GM12878 (cell line): ENCODE measurements around the gene ARHGAP22. TPM values are rescaled to one million over a fixed set of nuclear protein-coding genes. Genes with fewer than 3 reads are reported as not detected.

Experiments
- ATAC-seq: fragments of 200-7000 bp; cut with Tn5 transposase; 3 replicates; pipeline ENCODE4 v1.9.1; 2020; ENCODE audit warnings: mild to moderate bottlenecking, moderate library complexity
- BruUV-seq: library from RNA; stranded (reverse); fragments of 400-500 nt; replicated peaks from 2 replicates; lab custom pipeline; 2021; lab: Mats Ljungman, UMichigan
- CTCF ChIA-PET: fragments of 300-600 bp; sonication (Branson Sonifier 250); formaldehyde crosslinking; extraction: SDS; loops from one replicate; lab custom pipeline; 2021; ENCODE audit warnings: inconsistent platforms; lab: Yijun Ruan, JAX
- POLR2A ChIA-PET: fragments of 350-600 bp; formaldehyde crosslinking; extraction: SDS; loops from one replicate; lab custom pipeline; 2021; ENCODE audit warnings: inconsistent platforms; lab: Charles Lee
- RAD21 ChIA-PET: fragments of 300-600 bp; sonication (Branson Sonifier 250); formaldehyde crosslinking; loops from one replicate; lab custom pipeline; 2023; ENCODE audit warnings: antibody characterized with exemption; ENCODE audit not compliant: unreplicated experiment; lab: Charles Lee
- SMC1A ChIA-PET: fragments of 300-600 bp; sonication (Branson Sonifier 250); formaldehyde crosslinking; loops from one replicate; lab custom pipeline; 2023; ENCODE audit not compliant: unreplicated experiment, uncharacterized antibody; lab: Charles Lee
- DNase-seq: peaks from one replicate; pipeline ENCODE4 v3.0.0-alpha.2; 2011; ENCODE audit warnings: low read depth, low spot score
- FAIRE-seq: peaks from 3 replicates; lab custom pipeline; 2011; peaks lifted over from hg19 to GRCh38; lab: Jason Lieb, UNC
- H2AFZ ChIP-seq: 2 replicates; pipeline ENCODE4 v1.6.0; 2011; ENCODE audit warnings: low read depth, low read length, control low read depth; ENCODE audit not compliant: control insufficient read depth
- H3K27ac ChIP-seq: 2 replicates; pipeline ENCODE4 v1.5.1; 2011; ENCODE audit warnings: control low read depth; ENCODE audit not compliant: control insufficient read depth, insufficient read depth
- H3K27me3 ChIP-seq, 2 experiments: replicated peaks in 1 of 2; 2 replicates each; pipeline versions ENCODE4 v1.6.0 to v1.6.1; 2011; ENCODE audit warnings: low read length in 1 of 2; ENCODE audit not compliant: control insufficient read depth in 2 of 2, insufficient read depth in 2 of 2
- H3K36me3 ChIP-seq, 2 experiments: 2 replicates each; pipeline ENCODE4 v1.5.1; 2011; ENCODE audit warnings: low read length in 1 of 2; ENCODE audit not compliant: control insufficient read depth in 2 of 2, insufficient read depth in 2 of 2
- H3K4me1 ChIP-seq: 2 replicates; pipeline ENCODE4 v1.6.1; 2011; ENCODE audit warnings: mild to moderate bottlenecking, low read length, moderate library complexity, mixed read lengths; ENCODE audit not compliant: control insufficient read depth, insufficient read depth
- H3K4me2 ChIP-seq: 2 replicates; pipeline ENCODE4 v1.6.0; 2011; ENCODE audit warnings: control low read depth; ENCODE audit not compliant: control insufficient read depth, insufficient read depth
- H3K4me3 ChIP-seq: fragments of 200-600 bp; sonication (generic); 2 replicates; pipeline ENCODE4 v1.5.1; 2016
- H3K79me2 ChIP-seq: 2 replicates; pipeline ENCODE4 v1.6.0; 2011; ENCODE audit warnings: low read length; ENCODE audit not compliant: control insufficient read depth, insufficient read depth
- H3K9ac ChIP-seq: 2 replicates; pipeline ENCODE4 v1.8.0; 2011; ENCODE audit warnings: low read length, control low read depth, mixed read lengths; ENCODE audit not compliant: control insufficient read depth, insufficient read depth
- H3K9me3 ChIP-seq: replicated peaks from 3 replicates; pipeline ENCODE4 v1.5.1; 2011; ENCODE audit warnings: mild to moderate bottlenecking, low read length; ENCODE audit not compliant: control insufficient read depth, insufficient read depth
- H4K20me1 ChIP-seq: 2 replicates; pipeline ENCODE4 v1.6.0; 2011; ENCODE audit not compliant: control insufficient read depth, insufficient read depth
- BACH1 ChIP-seq: fragments of 450-650 bp; IDR thresholded peaks from 2 replicates; pipeline ENCODE4 v1.6.1; 2017; ENCODE audit warnings: mild to moderate bottlenecking, borderline replicate concordance
- BRCA1 ChIP-seq: IDR thresholded peaks from 2 replicates; pipeline ENCODE4 v1.6.1; 2011; ENCODE audit warnings: low read depth, low read length, improper control_type of control experiment
- CBX3 ChIP-seq: fragments of 200-600 bp; sonication (generic); IDR thresholded peaks from 2 replicates; pipeline ENCODE4 v1.6.1; 2016; ENCODE audit warnings: low read depth, borderline replicate concordance
- CHD2 ChIP-seq: IDR thresholded peaks from 2 replicates; pipeline ENCODE4 v1.6.1; 2011; ENCODE audit warnings: low read depth, low read length, improper control_type of control experiment, borderline replicate concordance
- DPF2 ChIP-seq: fragments of 450-650 bp; IDR thresholded peaks from 2 replicates; pipeline ENCODE4 v1.6.1; 2017; ENCODE audit warnings: mild to moderate bottlenecking
- IKZF2 ChIP-seq, 2 experiments: fragments of 450-650 bp; IDR thresholded peaks; 2 replicates each; pipeline ENCODE4 v1.6.1; 2017; ENCODE audit warnings: mild to moderate bottlenecking in 2 of 2, moderate library complexity in 2 of 2
- LARP7 ChIP-seq: fragments of 450-650 bp; IDR thresholded peaks from 2 replicates; pipeline ENCODE4 v1.6.1; 2017; ENCODE audit warnings: mild to moderate bottlenecking
- MEF2B ChIP-seq: fragments of 450-650 bp; IDR thresholded peaks from 2 replicates; pipeline ENCODE4 v1.6.1; 2018; ENCODE audit warnings: mild to moderate bottlenecking, moderate library complexity; ENCODE audit not compliant: partially characterized antibody, poor library complexity, severe bottlenecking
- NR2F1 ChIP-seq: fragments of 450-650 bp; conservative IDR thresholded peaks from 2 replicates; pipeline ENCODE4 v1.6.1; 2017; ENCODE audit warnings: mild to moderate bottlenecking
- POLR2AphosphoS5 ChIP-seq: IDR thresholded peaks from 2 replicates; pipeline ENCODE4 v1.6.1; 2011; ENCODE audit warnings: mild to moderate bottlenecking, low read length, inconsistent platforms
- SIN3A ChIP-seq: IDR thresholded peaks from 2 replicates; pipeline ENCODE4 v1.6.1; 2012; ENCODE audit warnings: low read depth, low read length, improper control_type of control experiment
- SIX5 ChIP-seq: IDR thresholded peaks from 2 replicates; pipeline ENCODE4 v1.6.1; 2011; ENCODE audit warnings: mild to moderate bottlenecking, low read depth, low read length, moderate library complexity; ENCODE audit not compliant: severe bottlenecking
- TARDBP ChIP-seq: IDR thresholded peaks from 2 replicates; pipeline ENCODE4 v1.6.1; 2016; ENCODE audit warnings: borderline replicate concordance
- TCF7 ChIP-seq: IDR thresholded peaks from 2 replicates; pipeline ENCODE4 v1.6.1; 2014; ENCODE audit warnings: antibody characterized with exemption, borderline replicate concordance
- ZNF207 ChIP-seq: fragments of 450-650 bp; IDR thresholded peaks from 2 replicates; pipeline ENCODE4 v1.6.1; 2014; ENCODE audit warnings: antibody characterized with exemption, mild to moderate bottlenecking, borderline replicate concordance
- ZNF24 ChIP-seq: fragments of 450-650 bp; IDR thresholded peaks from 2 replicates; pipeline ENCODE4 v1.6.1; 2017; ENCODE audit warnings: antibody characterized with exemption, mild to moderate bottlenecking
- WGBS: methylation state at CpG from one replicate; pipeline ENCODE4 v1.1.6; 2016; ENCODE audit warnings: low lambda C conversion rate; ENCODE audit not compliant: insufficient replicate concordance, insufficient coverage; ENCODE audit errors: missing lambda C conversion rate; 5-methylcytosine and 5-hydroxymethylcytosine counted together
- in situ Hi-C: fragments of 300-500 bp; cut with MboI; formaldehyde crosslinking; loops from 9 replicates; pipeline ENCODE4 v1.14.3; 2018; ENCODE audit warnings: mixed read lengths
- intact Hi-C: fragments of 100-400 bp; cut with micrococcal nuclease; formaldehyde crosslinking; loops from one replicate; pipeline ENCODE4 v1.14.2; 2022; ENCODE audit not compliant: unreplicated experiment
- polyA plus RNA-seq, 11 experiments: library from polyadenylated mRNA; depleted of rRNA in 4 of 11; unstranded in 6 of 11; stranded (reverse) in 5 of 11; fragments of >200 nt; fragmentation: Nextera tagmentation in 4 of 11; fragmentation: Illumina TruSeq in 1 of 11; extraction: Ambion mirVana in 4 of 11; extraction: Trizol in 1 of 11; gene quantifications; 1 replicate in 1 of 11; 2 replicates in 10 of 11; pipeline versions ENCODE4 v1.2.1 to v1.2.3, GENCODE V29; 2011 to 2016; ENCODE audit warnings: inconsistent platforms in 2 of 11, missing spikeins in 2 of 11, low read depth in 1 of 11
- total RNA-seq, 4 experiments: library from RNA; depleted of rRNA in 3 of 4; stranded (reverse); fragments of >200 nt in 3 of 4; fragmentation: Illumina TruSeq in 1 of 4; extraction: Trizol in 1 of 4; gene quantifications; 2 replicates each; pipeline versions ENCODE4 v1.2.1 to v1.2.3, GENCODE V29; 2013 to 2021
- TF ChIP-seq, protein P1 (sequence below), 3 experiments: IDR thresholded peaks in 2 of 3; conservative IDR thresholded peaks in 1 of 3; 2 replicates each; pipeline ENCODE4 v1.5.1; 2011; ENCODE audit warnings: low read depth in 3 of 3, low read length in 3 of 3, mild to moderate bottlenecking in 3 of 3, control low read depth in 2 of 3, moderate library complexity in 2 of 3, inconsistent platforms in 1 of 3, mixed read lengths in 1 of 3; ENCODE audit not compliant: control insufficient read depth in 2 of 3, insufficient read depth in 1 of 3; ENCODE audit errors: extremely low read depth in 1 of 3
- TF ChIP-seq, protein P2 (sequence below): IDR thresholded peaks from 2 replicates; pipeline ENCODE4 v1.6.1; 2011; ENCODE audit warnings: borderline replicate concordance, low read depth, mild to moderate bottlenecking, moderate library complexity, low read length; ENCODE audit not compliant: insufficient read depth, poor library complexity, severe bottlenecking

The ARHGAP22 gene
- total and polyA plus RNA-seq, 10 of the 15 experiments (the other 5 are each of a cell fraction or from before 2014, with no cell fraction given) = 0.07 to 0.61 (median 0.18) TPM; not detected in 5

GRCh38 chr10:48608279-48608681 is 3.4 kb upstream of the ARHGAP22 start (continued):
- TF ChIP-seq, protein P1, sequence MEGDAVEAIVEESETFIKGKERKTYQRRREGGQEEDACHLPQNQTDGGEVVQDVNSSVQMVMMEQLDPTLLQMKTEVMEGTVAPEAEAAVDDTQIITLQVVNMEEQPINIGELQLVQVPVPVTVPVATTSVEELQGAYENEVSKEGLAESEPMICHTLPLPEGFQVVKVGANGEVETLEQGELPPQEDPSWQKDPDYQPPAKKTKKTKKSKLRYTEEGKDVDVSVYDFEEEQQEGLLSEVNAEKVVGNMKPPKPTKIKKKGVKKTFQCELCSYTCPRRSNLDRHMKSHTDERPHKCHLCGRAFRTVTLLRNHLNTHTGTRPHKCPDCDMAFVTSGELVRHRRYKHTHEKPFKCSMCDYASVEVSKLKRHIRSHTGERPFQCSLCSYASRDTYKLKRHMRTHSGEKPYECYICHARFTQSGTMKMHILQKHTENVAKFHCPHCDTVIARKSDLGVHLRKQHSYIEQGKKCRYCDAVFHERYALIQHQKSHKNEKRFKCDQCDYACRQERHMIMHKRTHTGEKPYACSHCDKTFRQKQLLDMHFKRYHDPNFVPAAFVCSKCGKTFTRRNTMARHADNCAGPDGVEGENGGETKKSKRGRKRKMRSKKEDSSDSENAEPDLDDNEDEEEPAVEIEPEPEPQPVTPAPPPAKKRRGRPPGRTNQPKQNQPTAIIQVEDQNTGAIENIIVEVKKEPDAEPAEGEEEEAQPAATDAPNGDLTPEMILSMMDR (IDR thresholded peaks at IDR 0.05 in 2 of 3, conservative IDR thresholded peaks at IDR 0.05 in 1 of 3; ENCODE audit: control insufficient read depth in 2 of 3, extremely low read depth in 1 of 3, insufficient read depth in 1 of 3, low read depth in 3 of 3, low read length in 3 of 3) = peak; percentile 88 to 94 (median 89)
- TF ChIP-seq TARDBP (no peak), POLR2AphosphoS5 (no peak), SIN3A (no peak)
- TF ChIP-seq, protein P2, sequence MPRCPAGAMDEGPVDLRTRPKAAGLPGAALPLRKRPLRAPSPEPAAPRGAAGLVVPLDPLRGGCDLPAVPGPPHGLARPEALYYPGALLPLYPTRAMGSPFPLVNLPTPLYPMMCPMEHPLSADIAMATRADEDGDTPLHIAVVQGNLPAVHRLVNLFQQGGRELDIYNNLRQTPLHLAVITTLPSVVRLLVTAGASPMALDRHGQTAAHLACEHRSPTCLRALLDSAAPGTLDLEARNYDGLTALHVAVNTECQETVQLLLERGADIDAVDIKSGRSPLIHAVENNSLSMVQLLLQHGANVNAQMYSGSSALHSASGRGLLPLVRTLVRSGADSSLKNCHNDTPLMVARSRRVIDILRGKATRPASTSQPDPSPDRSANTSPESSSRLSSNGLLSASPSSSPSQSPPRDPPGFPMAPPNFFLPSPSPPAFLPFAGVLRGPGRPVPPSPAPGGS = no peak

DNA sequence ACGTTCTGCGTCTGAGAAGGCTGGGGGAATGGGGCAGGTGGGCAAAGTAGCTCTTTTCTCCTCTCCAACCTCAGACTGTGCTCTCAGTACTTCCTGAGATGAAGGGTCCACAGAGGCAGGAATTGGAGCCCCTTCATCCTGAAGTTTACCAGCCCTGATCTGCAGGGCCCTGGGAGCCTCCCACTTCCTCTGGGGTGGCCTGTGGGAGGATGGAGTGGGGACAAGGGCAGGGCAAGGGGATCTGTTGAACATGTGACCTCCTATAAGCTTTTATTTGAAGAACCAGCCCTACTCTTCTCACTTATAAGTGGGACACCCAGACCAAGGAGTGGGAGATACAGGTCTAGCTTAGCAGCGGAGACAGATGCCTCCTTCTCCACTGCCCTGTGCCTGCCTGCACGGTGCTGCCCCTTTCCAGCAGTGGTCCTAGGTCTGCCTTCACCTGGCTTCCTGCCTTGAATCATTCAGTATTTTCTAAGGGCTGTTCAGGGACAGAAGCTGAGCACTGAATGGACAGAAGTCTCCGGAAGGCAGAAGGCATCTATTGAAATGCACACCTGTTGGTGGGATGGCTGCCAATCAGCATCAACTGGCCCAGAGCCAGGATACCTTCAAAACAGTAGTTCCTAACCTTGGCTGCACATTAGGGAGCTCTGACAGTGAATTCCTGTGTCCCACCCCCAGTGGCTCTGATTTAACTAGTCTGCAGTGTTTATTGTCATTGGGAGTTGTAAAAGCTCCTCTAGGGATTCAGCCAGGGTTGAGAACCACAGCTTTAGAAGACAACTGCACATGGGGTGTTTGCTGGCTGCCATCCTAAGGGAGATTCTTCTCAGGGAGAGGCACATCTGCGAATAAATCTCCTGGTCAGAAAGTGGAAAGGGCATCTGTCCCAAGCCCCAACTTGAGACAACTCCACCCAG is 2.7 kb upstream of the ARHGAP22 start:
- ChIA-PET RAD21 (interaction anchor here (0.6 to 12.6 kb wide), 20 partner anchors 10 to 244 kb away, joined by 3 to 383 read pairs (median 6); no protein-coding TSS in a partner anchor), POLR2A (interaction anchor here (1.3 to 1.5 kb wide), 2 partner anchors 13 to 44 kb away, joined by 4 to 6 read pairs; no protein-coding TSS in a partner anchor), SMC1A (interaction anchor here (0.7 to 8.6 kb wide), 20 partner anchors 11 to 282 kb away, joined by 3 to 298 read pairs (median 4); no protein-coding TSS in a partner anchor), CTCF (interaction anchor here (0.7 to 17.1 kb wide), 31 partner anchors 8 to 297 kb away, joined by 3 to 664 read pairs (median 5); no protein-coding TSS in a partner anchor)
- no peaks in the 10 kb centered on the region for H3K36me3 ChIP-seq
- H2AFZ ChIP-seq = no peak overlapping the region
- H3K27me3 ChIP-seq = no peaks in the 10 kb centered on the region; a peak in 1 of 4 replicates
- no TSS peak for BruUV-seq
- no peak for ATAC-seq
- 59% methylated on average over 6 of the region's 6 CpGs for WGBS
- in situ Hi-C loops = no loop called here
- H3K9ac ChIP-seq = no peak overlapping the region
- intact Hi-C loops = loop anchor here (1.0 to 5.0 kb wide), 5 partner anchors 27 to 245 kb away; no protein-coding TSS in a partner anchor
- no peak for FAIRE-seq
- no peak overlapping the region for H3K27ac ChIP-seq
- H3K79me2 ChIP-seq = no peaks in the 10 kb centered on the region; the same call in 1 of the 2 replicates
- peaks cover 13% of the 10 kb centered on the region for H3K4me1 ChIP-seq
- H3K9me3 ChIP-seq = no peaks in the 10 kb centered on the region
- H3K4me3 ChIP-seq = no peak overlapping the region
- no peak overlapping the region for H3K4me2 ChIP-seq
- TF ChIP-seq BACH1 (no peak), BRCA1 (no peak), LARP7 (no peak), MEF2B (no peak), SIX5 (no peak), NR2F1 (no peak), DPF2 (no peak), CHD2 (no peak), CBX3 (no peak), TCF7 (no peak), IKZF2 (IDR thresholded peaks at IDR 0.05) (no peak), ZNF207 (no peak), ZNF24 (no peak)
- no peaks in the 10 kb centered on the region for H4K20me1 ChIP-seq
- no peak for DNase-seq
